Measurements from ENCODE around the gene OXA1L. TPM values are rescaled to one million over a fixed set of nuclear protein-coding genes. Genes with fewer than 3 reads are reported as not detected.

OXA1L gene
- total RNA-seq, 1 experiment from 2014 or later: 146 TPM

DNA sequence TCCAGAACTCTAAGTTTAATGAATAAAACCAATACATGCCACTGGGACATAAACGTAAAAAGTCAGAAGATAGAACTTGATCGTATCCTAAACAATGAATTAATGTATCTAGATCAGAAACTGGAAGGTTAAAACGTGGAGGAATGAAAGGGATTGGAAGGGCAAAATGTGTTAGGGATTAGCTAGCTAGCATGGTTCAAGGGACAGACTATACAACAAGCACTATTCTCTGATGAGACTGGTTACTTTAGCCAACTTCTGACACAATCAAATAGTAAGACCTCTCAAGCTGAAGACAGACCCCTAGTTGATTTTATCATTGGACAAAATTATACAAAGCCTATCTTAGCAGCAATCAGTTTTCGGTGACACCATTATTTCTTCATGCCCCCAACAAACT lies 18.7 kb upstream of the OXA1L start:
- POLR2A ChIA-PET (ENCODE audit: unreplicated experiment): no interaction called here
- no peak for ATAC-seq

DNA sequence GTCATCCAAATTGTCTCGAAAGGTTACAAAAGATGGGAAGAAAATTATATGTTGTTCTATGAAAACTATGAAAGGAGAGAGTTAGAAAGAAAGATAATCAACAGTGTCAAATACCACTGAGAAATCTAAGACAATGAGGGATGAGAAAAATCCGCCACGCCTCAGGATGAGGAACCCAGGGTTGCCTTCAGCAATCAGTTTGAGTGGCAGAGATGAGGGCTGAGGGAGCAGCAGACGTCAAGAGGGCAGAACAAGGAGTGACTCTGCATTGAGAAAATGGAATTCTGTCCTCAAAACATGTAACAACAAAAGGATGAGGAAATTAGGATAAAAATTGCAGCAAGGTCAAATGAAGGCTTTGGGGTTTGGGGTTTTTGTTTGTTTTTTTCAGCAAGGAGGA lies 18.3 kb upstream of the OXA1L start:
- CTCF ChIA-PET: interaction anchor here (0.5 kb wide), 1 partner anchor 82 kb away, joined by 3 read pairs; no protein-coding TSS in a partner anchor
- H2AFZ ChIP-seq (ENCODE audit: low read length): no peak overlapping the region
- intact Hi-C loops (cut with micrococcal nuclease): no loop called here
- H3K36me3 ChIP-seq (ENCODE audit: low read depth, low read length): no peaks in the 10 kb centered on the region
- no peak overlapping the region for H3K4me2 ChIP-seq (ENCODE audit: low read length)
- H3K9ac ChIP-seq (ENCODE audit: low read length): no peak overlapping the region
- no peak for DNase-seq
- no peak for ATAC-seq
- no TSS peak for BruUV-seq (replicated peaks)
- H3K27me3 ChIP-seq (ENCODE audit: low read length): no peaks in the 10 kb centered on the region
- H3K79me2 ChIP-seq (ENCODE audit: low read length): no peaks in the 10 kb centered on the region
- H4K20me1 ChIP-seq (ENCODE audit: low read length): no peaks in the 10 kb centered on the region
- H3K4me1 ChIP-seq (ENCODE audit: insufficient read depth, low read length): no peaks in the 10 kb centered on the region
- no peaks in the 10 kb centered on the region for H3K9me3 ChIP-seq (ENCODE audit: low read length)
- H3K27ac ChIP-seq (ENCODE audit: low read length): no peak overlapping the region
- POLR2A ChIA-PET (ENCODE audit: unreplicated experiment): no interaction called here
- no peaks in the 10 kb centered on the region for H3F3A ChIP-seq (ENCODE audit: low read length, unreplicated experiment)
- H3K9me2 ChIP-seq (replicated peaks; ENCODE audit: low read length): no peaks in the 10 kb centered on the region
- no peak overlapping the region for H3K4me3 ChIP-seq (ENCODE audit: low read length)
- no peak for TF ChIP-seq EZH2phosphoT487 (IDR thresholded peaks at IDR 0.05; ENCODE audit: borderline replicate concordance, low read length)
- no peak for TF ChIP-seq EZH2 (IDR thresholded peaks at IDR 0.05; ENCODE audit: low read length, unreplicated experiment)
- TF ChIP-seq, protein P1, sequence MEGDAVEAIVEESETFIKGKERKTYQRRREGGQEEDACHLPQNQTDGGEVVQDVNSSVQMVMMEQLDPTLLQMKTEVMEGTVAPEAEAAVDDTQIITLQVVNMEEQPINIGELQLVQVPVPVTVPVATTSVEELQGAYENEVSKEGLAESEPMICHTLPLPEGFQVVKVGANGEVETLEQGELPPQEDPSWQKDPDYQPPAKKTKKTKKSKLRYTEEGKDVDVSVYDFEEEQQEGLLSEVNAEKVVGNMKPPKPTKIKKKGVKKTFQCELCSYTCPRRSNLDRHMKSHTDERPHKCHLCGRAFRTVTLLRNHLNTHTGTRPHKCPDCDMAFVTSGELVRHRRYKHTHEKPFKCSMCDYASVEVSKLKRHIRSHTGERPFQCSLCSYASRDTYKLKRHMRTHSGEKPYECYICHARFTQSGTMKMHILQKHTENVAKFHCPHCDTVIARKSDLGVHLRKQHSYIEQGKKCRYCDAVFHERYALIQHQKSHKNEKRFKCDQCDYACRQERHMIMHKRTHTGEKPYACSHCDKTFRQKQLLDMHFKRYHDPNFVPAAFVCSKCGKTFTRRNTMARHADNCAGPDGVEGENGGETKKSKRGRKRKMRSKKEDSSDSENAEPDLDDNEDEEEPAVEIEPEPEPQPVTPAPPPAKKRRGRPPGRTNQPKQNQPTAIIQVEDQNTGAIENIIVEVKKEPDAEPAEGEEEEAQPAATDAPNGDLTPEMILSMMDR (conservative IDR thresholded peaks at IDR 0.05; ENCODE audit: low read depth, low read length): no peak

More for the DNA sequence above, 18.7 kb upstream of the OXA1L start:
- Histone ChIP-seq H3K79me2 (ENCODE audit: low read length) (no peaks in the 10 kb centered on the region), H3K9me3 (ENCODE audit: low read length) (no peaks in the 10 kb centered on the region), H3K36me3 (ENCODE audit: low read depth, low read length) (no peaks in the 10 kb centered on the region), H3K9ac (ENCODE audit: low read length) (no peak overlapping the region), H3K4me1 (ENCODE audit: insufficient read depth, low read length) (no peaks in the 10 kb centered on the region), H3F3A (ENCODE audit: low read length, unreplicated experiment) (no peaks in the 10 kb centered on the region), H3K4me3 (ENCODE audit: low read length) (no peak overlapping the region), H3K9me2 (replicated peaks; ENCODE audit: low read length) (no peaks in the 10 kb centered on the region), H4K20me1 (ENCODE audit: low read length) (no peaks in the 10 kb centered on the region), H2AFZ (ENCODE audit: low read length) (no peak overlapping the region), H3K27ac (ENCODE audit: low read length) (no peak overlapping the region), H3K27me3 (ENCODE audit: low read length) (no peaks in the 10 kb centered on the region), H3K4me2 (ENCODE audit: low read length) (no peak overlapping the region)
- intact Hi-C loops (cut with micrococcal nuclease): no loop called here
- CTCF ChIA-PET: interaction anchor here (0.5 kb wide), 1 partner anchor 83 kb away, joined by 3 read pairs; no protein-coding TSS in a partner anchor
- BruUV-seq (replicated peaks): no TSS peak
- DNase-seq: no peak
- no peak for TF ChIP-seq EZH2phosphoT487 (IDR thresholded peaks at IDR 0.05; ENCODE audit: borderline replicate concordance, low read length)
- TF ChIP-seq, protein P1 (conservative IDR thresholded peaks at IDR 0.05; ENCODE audit: low read depth, low read length): no peak
- no peak for TF ChIP-seq EZH2 (IDR thresholded peaks at IDR 0.05; ENCODE audit: low read length, unreplicated experiment)

DNA sequence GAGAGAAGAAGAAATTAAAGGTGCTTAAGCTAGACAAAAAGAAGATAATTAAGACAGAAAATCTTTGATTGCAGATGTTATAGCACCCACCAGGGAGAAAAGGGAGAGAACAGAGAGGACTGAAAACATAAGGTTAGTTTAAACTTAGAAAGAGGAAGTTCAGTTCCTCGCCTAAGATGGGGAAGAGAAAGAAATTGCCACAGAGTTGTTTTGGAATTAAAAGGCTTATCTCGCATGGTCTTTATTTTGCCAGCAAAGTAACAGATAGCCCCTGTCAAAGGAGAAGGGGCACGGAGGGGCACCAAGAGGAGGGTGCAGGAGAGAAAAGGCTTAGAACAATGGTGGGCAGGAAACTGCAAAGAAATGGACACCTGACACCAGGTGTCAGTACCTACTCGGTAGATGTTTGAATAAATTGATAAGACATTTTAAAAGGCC lies 17.8 kb upstream of the OXA1L start:
- CTCF ChIA-PET: interaction anchor here (0.5 kb wide), 1 partner anchor 82 kb away, joined by 3 read pairs; no protein-coding TSS in a partner anchor
- ATAC-seq: no peak

More for the DNA sequence above, 17.8 kb upstream of the OXA1L start:
- Histone ChIP-seq H3K9ac (ENCODE audit: low read length) (no peak overlapping the region), H3F3A (ENCODE audit: low read length, unreplicated experiment) (no peaks in the 10 kb centered on the region), H4K20me1 (ENCODE audit: low read length) (no peaks in the 10 kb centered on the region), H3K27ac (ENCODE audit: low read length) (no peak overlapping the region), H3K27me3 (ENCODE audit: low read length) (no peaks in the 10 kb centered on the region), H3K9me3 (ENCODE audit: low read length) (no peaks in the 10 kb centered on the region), H3K4me1 (ENCODE audit: insufficient read depth, low read length) (no peaks in the 10 kb centered on the region), H3K36me3 (ENCODE audit: low read depth, low read length) (no peaks in the 10 kb centered on the region), H3K4me2 (ENCODE audit: low read length) (no peak overlapping the region), H3K9me2 (replicated peaks; ENCODE audit: low read length) (no peaks in the 10 kb centered on the region), H2AFZ (ENCODE audit: low read length) (no peak overlapping the region), H3K4me3 (ENCODE audit: low read length) (no peak overlapping the region), H3K79me2 (ENCODE audit: low read length) (no peaks in the 10 kb centered on the region)
- TF ChIP-seq, protein P1 (conservative IDR thresholded peaks at IDR 0.05; ENCODE audit: low read depth, low read length): no peak
- TF ChIP-seq EZH2phosphoT487 (IDR thresholded peaks at IDR 0.05; ENCODE audit: borderline replicate concordance, low read length) (no peak), EZH2 (IDR thresholded peaks at IDR 0.05; ENCODE audit: low read length, unreplicated experiment) (no peak)
- POLR2A ChIA-PET (ENCODE audit: unreplicated experiment): no interaction called here
- no TSS peak for BruUV-seq (replicated peaks)
- intact Hi-C loops (cut with micrococcal nuclease): no loop called here
- no peak for DNase-seq

Data from PC-3 (cell line).